HG03196 (cell line): ENCODE data around the gene CYB561D1.

Experiments
- ATAC-seq: cut with Tn5 transposase; IDR thresholded peaks from one replicate; pipeline ENCODE4 v1.9.1; 2021; ENCODE audit not compliant: unreplicated experiment

Gene CYB561D1

GRCh38 chr1:109546311-109547109 lies 52.6 kb downstream of the CYB561D1 start:
- ATAC-seq, result peak; percentile 48

GRCh38 chr1:109547463-109548320 lies 53.8 kb downstream of the CYB561D1 start:
- peak; percentile 8 for ATAC-seq

GRCh38 chr1:109548321-109549267 lies 54.7 kb downstream of the CYB561D1 start, which contains the start of gene GNAI3:
Gene GNAI3 (plus strand): TSS chr1:109548615. CDS start chr1:109548721, 106 bp downstream.
- peak; percentile 79 for ATAC-seq
